HCT116 (cell line): ENCODE measurements around the gene CES4A.

ENCODE experiments used
- ATF3 ChIP-seq: IDR thresholded peaks from 2 replicates; pipeline ENCODE4 v1.6.1; 2012
- CBX3 ChIP-seq: IDR thresholded peaks from 2 replicates; pipeline ENCODE4 v1.6.1; 2012; ENCODE audit warnings: low read depth
- CTCF ChIP-seq, 3 experiments: fragments of 200-600 bp in 1 of 3; sonication (generic) in 1 of 3; IDR thresholded peaks in 2 of 3; conservative IDR thresholded peaks in 1 of 3; 2 replicates each; pipeline ENCODE4 v1.5.1; 2012 to 2017; ENCODE audit warnings: low read depth in 2 of 3, low read length in 2 of 3, antibody characterized with exemption in 1 of 3, borderline replicate concordance in 1 of 3, control low read depth in 1 of 3, mild to moderate bottlenecking in 1 of 3, mixed read lengths in 1 of 3, mixed run types in 1 of 3, moderate library complexity in 1 of 3; ENCODE audit not compliant: insufficient read depth in 1 of 3
- EGR1 ChIP-seq: IDR thresholded peaks from 2 replicates; pipeline ENCODE4 v1.6.1; 2012; ENCODE audit warnings: low read depth
- EZH2 ChIP-seq: fragments of 200-600 bp; sonication (generic); IDR thresholded peaks from 2 replicates; pipeline ENCODE4 v1.6.1; 2017; ENCODE audit warnings: antibody characterized with exemption, mixed run types
- EZH2phosphoT487 ChIP-seq: fragments of 200-600 bp; IDR thresholded peaks from 2 replicates; pipeline ENCODE4 v1.6.1; 2018; ENCODE audit warnings: antibody characterized with exemption, borderline replicate concordance
- MAX ChIP-seq: IDR thresholded peaks from 2 replicates; pipeline ENCODE4 v1.6.1; 2012
- POLR2A ChIP-seq: IDR thresholded peaks from 2 replicates; pipeline ENCODE4 v1.7.0; 2011; ENCODE audit warnings: borderline replicate concordance; ENCODE audit not compliant: insufficient read depth, insufficient read length; ENCODE audit errors: extremely low read depth
- POLR2AphosphoS5 ChIP-seq: IDR thresholded peaks from 2 replicates; pipeline ENCODE4 v1.6.1; 2011; ENCODE audit warnings: mild to moderate bottlenecking, low read depth, low read length, moderate library complexity
- REST ChIP-seq: IDR thresholded peaks from 2 replicates; pipeline ENCODE4 v1.6.1; 2012; ENCODE audit warnings: low read depth
- SP1 ChIP-seq: IDR thresholded peaks from 2 replicates; pipeline ENCODE4 v1.6.1; 2012; ENCODE audit warnings: low read depth
- SRF ChIP-seq: IDR thresholded peaks from 2 replicates; pipeline ENCODE4 v1.6.1; 2012; ENCODE audit warnings: low read depth
- YY1 ChIP-seq: IDR thresholded peaks from 2 replicates; pipeline ENCODE4 v1.6.1; 2011; ENCODE audit warnings: low read length, low read depth, moderate library complexity, mild to moderate bottlenecking; ENCODE audit not compliant: insufficient replicate concordance; ENCODE audit errors: extremely low read depth
- ZNF274 ChIP-seq: fragments of 200-500 bp; sonication (Bioruptor generic); IDR thresholded peaks from 2 replicates; pipeline ENCODE4 v1.6.1; 2014; ENCODE audit warnings: mild to moderate bottlenecking, low read depth, low read length, inconsistent platforms

GRCh38 chr16:66950437-66950836 lies 38.0 kb upstream of the CES4A start:
- no peak for TF ChIP-seq YY1
- TF ChIP-seq SP1, result no peak
- no peak for TF ChIP-seq CTCF (IDR thresholded peaks at IDR 0.05 in 2 of 3, conservative IDR thresholded peaks at IDR 0.05 in 1 of 3; ENCODE audit: borderline replicate concordance in 1 of 3, insufficient read depth in 1 of 3, low read depth in 2 of 3, low read length in 2 of 3)
- TF ChIP-seq EGR1, result no peak
- TF ChIP-seq POLR2A, result no peak
- TF ChIP-seq EZH2, result no peak
- no peak for TF ChIP-seq ZNF274
- TF ChIP-seq CBX3, result no peak
- TF ChIP-seq REST, result no peak
- no peak for TF ChIP-seq ATF3
- TF ChIP-seq POLR2AphosphoS5, result no peak
- TF ChIP-seq EZH2phosphoT487, result no peak
- TF ChIP-seq SRF, result no peak
- no peak for TF ChIP-seq MAX
